Skin epidermis (tissue), 12 donors: Measurements from ENCODE around the gene RIN1.

ENCODE experiments used
- H3K27ac ChIP-seq, 21 experiments: fragments of 200-600 bp; sonication (generic) in 11 of 21; one replicate each; pipeline ENCODE4 v1.5.0; 2020; ENCODE audit warnings: mild to moderate bottlenecking in 3 of 21, inconsistent platforms in 2 of 21, moderate library complexity in 2 of 21
- H3K4me3 ChIP-seq, 7 experiments: fragments of 200-600 bp; sonication (generic) in 2 of 7; one replicate each; pipeline ENCODE4 v1.5.0; 2020; ENCODE audit warnings: inconsistent platforms in 2 of 7, mild to moderate bottlenecking in 2 of 7, moderate library complexity in 1 of 7

RIN1 gene

DNA sequence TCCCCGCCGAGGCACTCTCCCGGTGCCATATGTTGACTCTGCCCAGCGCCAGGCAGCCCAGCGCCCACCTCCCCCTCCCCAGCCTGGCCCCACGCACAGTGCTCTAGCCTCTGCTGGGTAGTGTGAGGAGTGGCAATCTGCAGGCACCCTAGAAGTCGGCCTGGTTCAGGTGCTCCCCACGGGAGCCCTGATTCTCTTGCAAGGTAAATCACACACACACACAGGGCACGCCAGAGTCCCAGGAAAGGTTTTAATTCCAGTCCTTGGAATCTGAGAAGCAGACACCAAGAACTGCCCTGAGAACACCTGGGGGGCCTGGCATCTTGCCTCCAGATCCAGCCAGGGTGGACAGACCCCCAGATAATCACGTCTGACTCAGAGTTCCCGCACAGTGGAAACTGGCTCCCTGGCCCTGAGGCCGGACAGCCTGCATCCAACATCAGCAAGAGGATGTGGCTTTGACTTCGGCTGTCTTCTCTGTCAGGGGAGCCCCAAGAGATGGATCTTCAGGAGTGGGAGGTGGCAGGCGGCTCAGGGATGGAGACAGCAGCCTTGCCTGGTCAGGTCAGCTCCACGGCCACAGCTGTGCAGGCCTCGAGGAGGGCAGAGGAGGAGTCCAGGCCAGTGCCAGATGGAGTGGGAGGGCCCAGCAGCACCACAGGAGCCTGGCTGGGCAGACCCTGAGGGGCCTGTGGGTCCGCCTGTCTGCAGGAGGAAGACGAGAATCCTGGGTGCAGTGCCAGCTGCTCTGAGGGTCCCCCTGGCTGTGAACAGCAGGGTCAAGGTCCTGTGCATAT lies 1.1 kb upstream of the RIN1 start:
- Histone ChIP-seq H3K4me3 (peak overlapping the region in 4 of 7 experiments; percentile 39 to 60 (median 50)), H3K27ac (peak overlapping the region in 20 of 21 experiments; percentile 66 to 96 (median 89))

DNA sequence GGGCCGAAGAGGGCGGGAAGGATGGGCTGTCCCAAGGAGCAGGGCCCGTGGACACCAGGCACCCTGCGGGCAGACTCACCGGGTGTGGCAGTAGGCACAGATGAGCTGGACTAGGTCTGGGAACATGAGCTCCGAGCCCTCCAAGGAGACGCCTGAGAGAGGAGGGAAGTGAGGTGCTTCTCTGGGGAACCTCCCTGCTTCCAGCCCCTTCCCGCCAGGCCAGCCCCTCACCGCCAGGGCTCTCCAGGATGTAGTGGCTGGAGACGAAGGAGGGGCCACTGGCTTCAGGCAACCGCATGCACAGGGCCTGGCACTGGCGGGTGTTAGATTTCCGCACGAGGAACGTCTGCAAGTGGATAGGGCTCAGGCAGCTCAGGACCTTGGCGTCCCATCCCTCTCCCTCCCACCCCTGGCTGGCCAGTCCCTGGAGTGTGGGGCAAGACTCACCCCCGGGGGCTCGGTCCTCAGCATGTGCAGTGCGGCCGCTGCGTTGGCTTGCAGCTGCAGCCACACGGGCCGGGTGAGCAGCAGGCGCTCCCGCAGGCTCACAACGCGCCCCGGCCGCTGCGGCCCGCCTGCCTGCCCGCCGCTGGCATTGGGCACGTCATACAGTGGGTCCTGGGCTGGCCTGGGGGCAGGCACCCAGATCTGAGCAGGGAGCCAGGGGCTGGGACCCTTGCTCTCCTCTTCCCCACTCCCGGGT lies 552 bp downstream of the RIN1 start:
- peak overlapping the region; percentile 39 to 63 (median 51) for H3K4me3 ChIP-seq
- peak overlapping the region in 20 of 21 experiments; percentile 84 to 96 (median 89) for H3K27ac ChIP-seq

DNA sequence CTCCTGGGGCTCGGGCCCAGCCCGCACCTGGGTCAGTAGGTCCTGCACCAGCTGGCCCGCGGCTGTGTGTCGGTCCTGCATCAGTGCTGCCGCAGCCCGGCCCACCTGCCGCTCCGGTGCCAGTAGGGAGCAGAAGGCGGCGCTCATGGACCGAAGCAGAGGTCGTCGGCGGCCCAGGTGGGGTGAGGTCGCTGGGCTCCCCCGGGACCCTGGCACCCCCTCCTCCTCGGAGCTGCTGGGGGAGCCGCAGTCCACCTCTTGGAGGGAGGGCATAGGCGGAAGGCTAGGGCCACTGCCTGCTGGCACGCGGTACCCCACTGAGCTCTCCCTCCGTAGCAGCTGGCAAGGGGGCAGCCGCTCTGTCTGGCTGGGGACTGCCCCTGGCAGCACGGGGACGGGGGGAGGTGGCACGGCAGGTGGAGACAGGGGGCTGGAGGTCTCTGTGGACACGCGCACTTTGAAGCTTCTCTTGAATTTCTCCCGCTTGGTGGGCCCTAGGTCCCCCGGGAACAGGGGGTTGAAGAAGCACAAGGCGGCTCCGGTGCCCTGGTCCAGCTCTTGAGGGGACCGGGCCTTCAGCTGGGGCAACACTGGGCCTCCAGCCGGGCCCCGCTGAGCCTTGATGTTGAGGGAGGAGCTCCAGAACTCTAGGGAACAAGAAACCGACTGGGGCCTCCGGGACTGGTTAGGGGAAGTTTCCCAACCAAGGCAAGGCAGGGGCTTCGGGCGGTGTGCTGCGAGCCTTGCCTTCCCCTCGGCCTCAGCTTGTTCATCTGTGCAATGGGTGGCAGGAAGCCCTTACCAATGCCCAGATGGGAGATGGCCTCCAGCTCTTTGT lies 1.4 kb downstream of the RIN1 start:
- Histone ChIP-seq H3K27ac (peak overlapping the region in 17 of 21 experiments; percentile 36 to 96 (median 89)), H3K4me3 (peak overlapping the region; percentile 39 to 63 (median 51))

DNA sequence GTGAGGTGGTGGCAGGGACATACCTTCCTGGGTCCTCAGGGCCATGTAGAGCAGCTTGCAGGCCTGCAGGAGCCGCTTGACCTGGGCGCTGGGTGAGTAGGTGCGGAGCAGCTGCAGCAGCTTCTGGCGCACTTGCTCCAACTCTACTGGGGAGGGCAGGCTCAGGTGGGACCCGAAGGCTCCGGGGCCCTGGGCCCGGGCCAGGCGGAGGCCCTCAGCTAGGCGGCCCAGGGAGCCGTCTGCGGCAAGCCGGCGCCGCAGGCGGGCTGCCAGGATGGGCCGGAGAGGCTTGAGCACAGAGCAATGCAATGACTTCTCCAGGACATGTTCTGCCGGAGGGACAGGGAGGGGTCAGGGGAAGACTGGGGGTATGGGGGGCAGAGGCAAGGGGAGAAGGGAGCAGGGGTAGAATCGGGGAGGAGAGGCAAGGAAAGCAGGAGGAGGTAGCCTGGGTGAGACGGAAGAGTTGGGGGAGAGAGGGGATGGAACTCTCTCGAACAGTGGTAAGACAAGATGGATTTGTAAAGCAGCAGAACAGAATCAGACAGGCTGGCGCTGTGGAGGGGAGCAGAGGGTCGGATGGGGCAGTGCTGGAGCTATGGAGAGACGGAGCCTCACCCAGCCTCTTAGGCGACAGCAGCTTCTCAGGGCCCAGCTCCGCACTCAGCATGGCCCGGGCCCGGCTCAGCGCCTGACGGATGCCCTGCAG lies 2.2 kb downstream of the RIN1 start:
- peak overlapping the region in 1 of 21 experiments; percentile 96 for H3K27ac ChIP-seq

DNA sequence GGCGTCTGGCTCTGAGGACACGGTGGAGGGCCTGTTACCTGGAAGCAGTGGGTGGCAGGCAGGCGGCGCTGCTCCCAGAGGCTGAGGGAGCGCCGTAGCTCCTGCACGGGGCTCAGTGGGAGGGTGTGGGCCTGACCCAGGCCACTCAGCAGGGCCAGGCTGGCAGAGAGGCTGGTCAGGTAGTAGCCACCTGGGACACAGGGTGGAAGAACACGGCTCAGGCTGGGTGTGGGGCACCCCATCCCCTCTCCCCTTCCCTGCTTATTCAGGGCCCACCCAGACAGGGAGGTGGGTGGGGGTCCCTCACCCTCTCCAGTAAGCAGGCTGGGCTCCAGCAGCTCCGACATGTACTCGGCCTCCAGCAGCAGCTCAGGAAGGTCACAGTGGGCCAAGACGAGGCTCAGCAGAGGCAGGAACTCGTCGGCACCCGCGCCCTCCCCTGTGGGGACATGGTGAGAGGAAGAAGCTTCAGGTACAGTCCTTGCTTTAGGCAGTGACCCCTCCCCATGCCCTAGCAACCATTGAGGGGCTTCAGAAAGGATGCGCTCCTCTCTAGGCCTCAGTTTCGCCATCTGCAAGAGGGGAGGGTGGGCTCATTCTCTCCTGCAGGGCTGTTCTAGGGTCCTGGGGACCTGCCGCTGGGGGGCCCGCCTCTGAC lies 2.9 kb downstream of the RIN1 start:
- Histone ChIP-seq H3K27ac (no peak overlapping the region), H3K4me3 (no peak overlapping the region)

More for the DNA sequence above, 2.2 kb downstream of the RIN1 start:
- peak overlapping the region in 4 of 7 experiments; percentile 39 to 60 (median 50) for H3K4me3 ChIP-seq

DNA sequence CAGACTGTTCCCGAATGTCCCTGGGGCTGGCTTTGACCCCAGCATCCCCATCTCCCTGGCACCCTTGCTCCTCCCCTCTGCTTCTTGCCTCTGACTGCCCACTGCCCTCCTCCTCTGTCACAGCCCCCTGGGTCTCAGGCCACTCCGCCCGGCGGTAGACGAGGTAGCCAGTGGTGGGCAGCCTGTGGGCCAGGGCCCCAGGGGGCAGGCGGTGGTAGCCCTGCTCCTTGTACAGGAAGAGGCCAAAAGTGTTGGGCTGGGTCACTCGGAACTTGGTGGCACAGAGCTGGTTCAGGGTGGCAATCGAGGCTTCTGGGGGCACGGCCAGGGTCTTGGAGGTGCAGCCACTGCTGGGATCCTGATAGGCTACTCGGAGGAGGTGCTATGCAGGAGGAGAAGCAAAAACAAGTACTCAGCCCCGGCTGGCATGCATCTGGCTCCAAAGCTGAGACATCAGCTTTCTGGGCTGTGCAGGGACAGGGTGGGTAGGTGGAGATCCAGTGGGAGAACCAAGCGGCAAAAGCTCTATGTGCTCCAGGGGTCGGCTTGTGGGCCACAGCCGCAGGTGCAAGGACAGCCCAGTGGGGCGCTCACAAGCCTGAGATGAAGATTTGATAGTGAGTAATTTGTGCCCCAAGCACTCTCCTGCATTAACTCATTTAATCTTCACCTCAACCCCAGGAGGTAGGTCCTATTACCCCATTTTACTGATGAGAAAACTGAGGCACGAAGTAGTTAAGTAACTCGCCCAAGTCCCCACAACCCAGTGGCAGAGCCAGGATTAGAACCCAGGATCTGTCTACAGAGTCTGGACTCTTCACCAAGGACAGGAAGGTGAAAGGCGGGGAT lies 3.6 kb downstream of the RIN1 start:
- peak overlapping the region in 1 of 21 experiments; percentile 16 for H3K27ac ChIP-seq

DNA sequence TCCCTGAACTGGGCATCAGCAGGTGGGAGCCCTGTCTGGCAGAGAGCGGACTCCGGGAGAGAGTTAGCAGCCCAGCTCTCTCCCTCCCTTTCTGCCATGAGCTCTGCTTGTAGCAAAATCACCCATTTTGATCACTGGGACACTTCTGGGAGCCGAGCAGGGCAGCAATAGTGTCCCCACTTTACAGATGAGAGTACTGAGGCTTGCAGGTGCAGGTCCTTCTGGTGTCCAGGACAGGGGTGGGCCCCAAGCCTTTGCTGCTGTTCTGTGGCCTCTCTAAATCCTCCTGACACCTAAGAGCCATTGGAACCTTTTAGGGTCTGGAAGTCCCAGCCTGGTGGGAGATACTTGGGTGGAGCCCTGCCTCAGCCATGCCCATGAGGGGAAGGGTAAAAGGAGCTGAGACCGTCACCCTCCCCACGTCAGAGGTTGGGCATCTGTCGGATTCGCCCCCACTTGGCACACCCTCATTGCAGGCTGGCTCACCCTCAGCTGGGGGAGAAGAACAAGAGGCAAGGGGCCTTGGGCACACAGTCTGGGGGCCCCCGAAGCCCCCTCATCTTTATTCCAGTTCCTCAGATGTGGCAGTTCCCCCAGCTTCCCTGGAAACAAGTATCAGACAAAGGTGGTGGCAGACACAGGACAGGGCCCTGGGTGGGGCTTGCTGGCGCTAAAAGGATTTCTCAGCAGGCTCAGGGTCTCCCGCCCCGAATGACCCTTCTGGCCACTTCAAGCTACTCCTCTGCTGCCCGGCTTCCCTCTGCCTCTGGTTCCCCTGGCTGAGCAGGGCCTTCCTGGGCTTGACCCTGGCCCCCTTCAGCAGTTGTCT lies 4.5 kb downstream of the RIN1 start:
- no peak overlapping the region for H3K4me3 ChIP-seq
- H3K27ac ChIP-seq: peak overlapping the region in 1 of 21 experiments; percentile 16

More for the DNA sequence above, 3.6 kb downstream of the RIN1 start:
- H3K4me3 ChIP-seq: no peak overlapping the region

DNA sequence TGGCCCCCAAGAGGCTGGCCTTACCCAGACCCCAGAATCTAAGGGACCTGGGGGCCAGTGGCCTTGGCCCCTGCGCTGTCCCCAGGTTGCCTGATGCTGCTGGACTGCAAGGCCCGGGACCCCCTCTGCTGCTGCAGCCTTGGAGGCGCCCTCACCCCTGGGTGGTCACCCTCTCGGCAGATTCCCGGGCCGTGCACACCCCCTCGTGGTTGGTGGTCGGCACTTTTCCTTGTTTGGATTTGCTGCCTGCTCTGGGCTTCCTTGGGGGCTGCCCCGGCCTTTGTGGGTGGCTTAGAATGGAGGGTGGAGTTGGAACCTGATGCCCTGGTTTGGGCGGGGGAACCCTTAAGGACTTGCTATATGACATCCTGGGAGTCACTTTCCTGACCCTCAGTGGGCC lies 5.3 kb downstream of the RIN1 start:
- no peak overlapping the region for H3K27ac ChIP-seq
- no peak overlapping the region for H3K4me3 ChIP-seq

DNA sequence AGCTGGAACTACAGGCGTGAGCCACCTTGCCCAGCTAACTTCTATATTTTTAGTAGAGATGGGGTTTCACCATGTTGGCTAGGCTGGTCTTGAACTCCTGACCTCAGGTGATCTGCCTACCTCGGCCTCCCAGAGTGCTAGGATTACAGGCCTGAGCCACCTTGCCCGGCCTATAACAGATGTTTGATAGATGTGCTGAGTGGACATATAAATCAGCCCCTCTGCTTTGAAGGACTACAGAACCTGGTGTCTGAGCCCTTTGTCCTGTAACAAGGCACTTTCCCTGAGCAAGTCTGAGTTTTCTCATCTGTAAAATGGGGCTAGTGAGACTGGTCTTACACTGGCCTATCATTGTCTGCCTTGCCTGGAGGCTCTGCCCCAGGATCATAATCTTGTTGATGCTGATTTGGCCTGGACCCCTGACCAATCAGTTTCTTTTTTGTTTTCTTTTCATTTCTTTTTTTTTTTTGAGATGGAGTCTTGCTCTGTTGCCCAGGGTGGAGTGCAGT lies 7.0 kb downstream of the RIN1 start:
- no peak overlapping the region for H3K4me3 ChIP-seq
- peak overlapping the region in 3 of 21 experiments; percentile 0 to 86 (median 53) for H3K27ac ChIP-seq

DNA sequence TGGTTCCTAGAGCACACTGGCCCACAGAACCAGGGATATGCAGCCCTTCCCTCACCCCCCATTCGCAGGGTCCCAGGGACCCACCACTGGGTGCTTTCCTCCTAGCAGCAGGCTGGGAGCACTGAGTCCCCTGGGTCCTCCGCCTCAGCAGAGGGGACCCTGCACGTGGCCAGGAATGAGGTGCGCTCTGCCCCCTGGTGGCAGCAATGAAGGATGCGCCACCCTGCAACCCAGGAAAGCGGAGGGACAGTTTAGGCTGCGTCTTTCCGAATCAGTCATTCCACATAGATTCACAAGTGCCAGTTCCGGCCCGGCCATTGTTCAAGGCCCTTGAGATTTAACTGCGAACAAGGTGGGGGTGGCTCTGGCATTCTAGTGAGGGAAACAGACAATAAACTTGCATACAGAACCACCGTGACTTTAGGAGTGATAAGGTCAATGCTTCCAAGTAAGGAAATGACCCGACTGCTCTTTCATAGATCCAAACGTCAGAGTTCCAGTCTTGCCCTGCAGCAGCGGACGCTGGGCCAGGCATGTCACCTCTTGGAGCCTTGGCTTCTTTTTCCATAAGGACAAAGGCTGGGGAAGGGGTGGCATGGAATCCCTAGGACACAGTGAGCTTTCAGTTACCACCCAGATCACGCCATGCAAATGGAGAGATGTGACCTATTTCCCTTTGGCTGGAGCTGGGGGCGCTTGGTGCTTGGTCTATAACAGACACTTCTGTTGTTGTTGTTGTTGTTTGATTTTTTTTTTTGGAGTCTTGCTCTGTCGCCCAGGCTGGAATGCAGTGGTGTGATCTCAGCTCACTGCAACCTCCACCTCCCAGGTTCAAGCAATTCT lies 7.7 kb downstream of the RIN1 start:
- no peak overlapping the region for H3K4me3 ChIP-seq
- H3K27ac ChIP-seq: peak overlapping the region in 15 of 21 experiments; percentile 0 to 86 (median 70)

DNA sequence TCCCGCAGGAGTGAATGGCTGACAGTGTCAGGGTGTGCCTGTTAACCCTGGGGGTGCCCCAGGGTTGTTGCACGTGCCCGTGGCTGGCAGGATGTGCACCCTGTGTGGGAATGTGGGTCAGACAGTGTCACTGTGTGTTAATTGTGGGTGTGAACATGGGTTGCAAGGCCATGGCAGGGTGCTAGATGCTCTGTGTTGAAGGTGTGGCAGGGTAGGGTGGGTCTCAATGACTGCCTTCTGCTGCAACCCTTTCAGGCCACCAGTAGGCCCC lies 8.3 kb downstream of the RIN1 start:
- peak overlapping the region in 16 of 21 experiments; percentile 12 to 86 (median 70) for H3K27ac ChIP-seq

DNA sequence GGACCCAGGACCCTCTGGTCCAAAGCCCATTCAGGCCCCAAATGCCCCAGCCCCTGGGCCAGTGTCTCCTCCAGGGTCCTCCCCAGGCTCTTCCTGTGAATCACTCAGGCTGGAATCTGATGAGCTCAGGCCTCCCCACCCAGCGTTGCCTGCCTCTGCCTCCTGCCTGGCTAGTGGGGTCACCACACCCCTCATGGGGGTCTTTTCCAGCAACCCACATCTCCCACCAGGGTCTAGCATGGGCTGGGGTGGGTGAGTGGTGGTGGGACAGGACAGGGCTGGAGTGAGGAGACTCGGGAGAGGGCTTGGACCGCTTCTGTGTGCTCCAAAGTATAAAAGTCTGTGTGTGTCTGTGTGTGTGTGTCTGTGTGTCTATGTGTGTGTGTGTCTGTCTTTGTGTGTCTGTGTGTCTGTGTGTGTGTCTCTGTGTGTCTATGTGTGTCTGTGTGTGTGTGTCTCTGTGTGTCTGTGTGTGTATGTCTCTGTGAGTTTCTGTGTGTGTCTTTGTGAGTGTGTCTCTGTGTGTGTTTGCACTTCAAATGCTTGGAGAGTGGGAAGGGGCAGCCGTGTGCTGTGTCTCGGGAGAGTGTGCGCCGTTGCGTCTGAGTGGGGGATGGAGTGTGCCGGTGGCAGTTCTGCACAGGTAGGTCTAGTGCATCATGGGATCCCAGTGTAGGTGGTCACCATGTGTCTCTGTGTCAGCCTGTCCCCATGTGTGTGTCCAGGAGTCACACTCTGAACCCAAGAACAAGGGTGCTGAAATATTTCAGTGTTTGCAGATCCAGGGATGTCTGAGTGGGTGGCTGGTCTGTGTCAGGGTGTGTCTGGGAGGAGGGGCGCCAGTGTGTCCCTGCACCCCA lies 8.8 kb downstream of the RIN1 start:
- no peak overlapping the region for H3K4me3 ChIP-seq

More for the DNA sequence above, 8.3 kb downstream of the RIN1 start:
- H3K4me3 ChIP-seq: no peak overlapping the region

DNA sequence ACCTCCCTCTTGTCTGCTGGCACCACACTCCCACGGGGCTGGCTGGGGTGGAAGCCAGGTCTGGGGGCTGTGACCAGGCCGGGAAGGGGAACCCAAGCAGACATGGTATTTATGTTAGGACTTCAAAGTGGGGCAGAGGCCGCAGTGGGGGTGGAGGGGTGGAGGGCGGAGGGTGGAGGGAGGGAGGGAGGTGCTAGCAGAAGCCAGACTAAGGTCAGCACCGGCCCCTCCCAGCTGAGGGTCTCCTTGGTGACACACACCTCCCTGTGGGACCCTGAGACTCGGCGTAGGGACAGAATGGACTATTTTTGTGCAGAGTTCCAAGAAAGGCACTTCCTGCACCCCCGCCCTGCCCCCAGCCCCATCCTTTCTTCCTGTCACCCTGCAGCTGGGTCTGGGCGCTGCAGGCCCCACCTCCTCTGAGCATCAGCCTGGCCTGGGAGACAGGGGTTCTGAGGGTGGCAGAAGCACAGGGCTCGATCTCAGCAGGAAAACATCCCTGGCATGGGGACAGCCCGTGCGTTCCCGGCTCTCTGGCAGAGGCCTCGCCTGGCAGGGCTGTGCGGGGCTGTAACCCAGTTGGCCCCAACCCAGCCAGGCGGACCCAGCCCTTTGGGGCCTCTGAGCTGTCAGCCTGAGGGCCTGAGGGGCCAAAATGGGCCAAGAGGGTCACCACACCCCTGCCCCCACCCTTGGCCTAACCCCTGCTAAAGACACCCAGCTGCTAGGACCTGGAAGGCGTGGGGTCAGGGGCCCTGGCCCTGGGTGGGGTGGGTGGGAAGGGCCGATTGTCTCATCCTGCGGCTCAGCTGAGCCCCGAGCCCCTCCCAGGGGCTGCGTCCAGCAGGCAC lies 9.7 kb downstream of the RIN1 start:
- H3K27ac ChIP-seq: peak overlapping the region in 20 of 21 experiments; percentile 11 to 86 (median 74)
- no peak overlapping the region for H3K4me3 ChIP-seq

More for the DNA sequence above, 8.8 kb downstream of the RIN1 start:
- H3K27ac ChIP-seq: peak overlapping the region in 20 of 21 experiments; percentile 16 to 86 (median 74)

DNA sequence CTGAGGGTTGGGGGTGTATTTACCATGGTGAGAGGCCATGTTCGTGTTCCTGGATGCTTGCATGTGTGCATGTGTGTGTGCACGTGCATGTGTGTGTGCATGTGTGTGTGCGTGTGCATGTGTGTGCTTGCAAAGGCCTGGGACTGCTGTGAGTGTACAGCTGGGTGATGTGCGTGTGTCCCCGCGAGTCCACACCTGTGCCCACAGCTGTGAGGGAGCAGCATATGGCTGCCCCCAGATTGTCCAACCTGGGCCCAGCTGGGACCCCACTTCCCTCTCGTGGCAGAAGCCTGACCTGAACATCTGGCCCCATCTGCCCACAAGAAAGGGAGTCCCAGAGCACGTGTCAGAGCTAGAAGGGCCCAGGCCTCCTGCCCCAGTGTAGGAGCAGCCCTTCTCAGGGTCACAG lies 11.0 kb downstream of the RIN1 start:
- H3K27ac ChIP-seq: peak overlapping the region in 16 of 21 experiments; percentile 9 to 86 (median 64)

More for the DNA sequence above, 11.0 kb downstream of the RIN1 start:
- no peak overlapping the region for H3K4me3 ChIP-seq
